GM12891 (cell line): ENCODE results near the gene DNAJC9. TPM values are rescaled to one million over a fixed set of nuclear protein-coding genes. Genes with fewer than 3 reads are reported as not detected.

Experiments
- DNase-seq: peaks from one replicate; pipeline ENCODE4 v3.0.0; 2011; ENCODE audit warnings: low spot score; ENCODE audit not compliant: insufficient read length
- FAIRE-seq: peaks from 2 replicates; lab custom pipeline; 2011; peaks lifted over from hg19 to GRCh38; lab: Jason Lieb, UNC
- PAX5 ChIP-seq: IDR thresholded peaks from 2 replicates; pipeline ENCODE4 v1.6.1; 2011; ENCODE audit warnings: low read length, moderate library complexity, mild to moderate bottlenecking; ENCODE audit not compliant: insufficient read depth, severe bottlenecking
- POLR2A ChIP-seq: IDR thresholded peaks from 2 replicates; pipeline ENCODE4 v1.6.1; 2011; ENCODE audit warnings: low read depth, low read length, control low read depth
- POLR2AphosphoS5 ChIP-seq: IDR thresholded peaks from 2 replicates; pipeline ENCODE4 v1.6.1; 2011; ENCODE audit warnings: low read depth, low read length, control low read depth
- POU2F2 ChIP-seq: IDR thresholded peaks from 2 replicates; pipeline ENCODE4 v1.6.1; 2011; ENCODE audit warnings: low read depth, mild to moderate bottlenecking, control low read depth, low read length, moderate library complexity
- SPI1 ChIP-seq: IDR thresholded peaks from 2 replicates; pipeline ENCODE4 v1.6.1; 2011; ENCODE audit warnings: low read depth, low read length, control low read depth
- TAF1 ChIP-seq: IDR thresholded peaks from 2 replicates; pipeline ENCODE4 v1.6.1; 2011; ENCODE audit warnings: low read depth, low read length, control low read depth
- polyA plus RNA-seq: library from polyadenylated mRNA; unstranded; fragments of >200 nt; gene quantifications from one replicate; pipeline ENCODE4 v1.2.1, GENCODE V29; 2012; ENCODE audit warnings: low read depth, missing spikeins, inconsistent platforms; ENCODE audit not compliant: missing spikeins

DNAJC9 gene, protein sequence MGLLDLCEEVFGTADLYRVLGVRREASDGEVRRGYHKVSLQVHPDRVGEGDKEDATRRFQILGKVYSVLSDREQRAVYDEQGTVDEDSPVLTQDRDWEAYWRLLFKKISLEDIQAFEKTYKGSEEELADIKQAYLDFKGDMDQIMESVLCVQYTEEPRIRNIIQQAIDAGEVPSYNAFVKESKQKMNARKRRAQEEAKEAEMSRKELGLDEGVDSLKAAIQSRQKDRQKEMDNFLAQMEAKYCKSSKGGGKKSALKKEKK
- polyA plus RNA-seq: 24.5 TPM

DNA sequence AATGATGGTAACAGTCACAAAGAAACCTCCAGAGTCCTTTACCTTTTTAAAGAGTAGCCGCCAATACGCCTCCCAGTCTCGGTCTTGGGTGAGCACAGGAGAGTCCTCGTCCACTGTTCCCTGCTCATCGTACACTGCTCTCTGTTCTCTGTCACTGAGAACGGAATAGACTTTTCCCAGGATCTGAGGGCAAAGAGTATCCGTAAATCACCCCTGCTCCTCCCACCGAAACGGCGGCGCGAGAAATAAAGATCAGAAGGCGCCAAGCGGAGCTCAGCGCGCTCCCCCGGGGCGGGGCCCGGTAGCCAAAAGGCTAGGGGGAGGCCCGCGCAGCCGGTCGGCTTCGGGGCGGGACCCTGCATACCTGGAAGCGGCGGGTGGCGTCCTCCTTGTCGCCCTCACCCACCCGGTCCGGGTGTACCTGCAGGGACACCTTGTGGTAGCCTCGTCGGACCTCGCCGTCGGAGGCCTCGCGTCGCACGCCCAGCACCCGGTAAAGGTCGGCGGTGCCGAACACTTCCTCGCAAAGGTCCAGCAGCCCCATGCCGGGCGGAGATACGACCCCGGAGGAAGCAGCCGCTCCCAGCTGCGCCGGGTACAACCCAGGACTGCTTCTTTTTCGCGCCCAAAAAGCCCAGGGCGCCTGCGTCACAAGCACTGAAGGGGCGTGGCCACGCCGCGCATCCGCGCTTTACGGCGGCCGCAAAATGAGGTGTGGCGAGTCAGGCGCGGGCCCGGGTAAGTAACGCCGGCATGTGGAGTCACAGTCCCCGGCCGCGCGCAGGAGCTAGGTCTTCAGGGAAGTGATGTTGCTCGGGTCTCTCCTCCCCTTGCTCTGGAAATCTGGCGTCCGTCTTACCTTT is at the start of gene DNAJC9:
DNAJC9 (minus strand) TSS at position 610 of the 863 bp plus-strand sequence; CDS start at position 544, 66 bp downstream.
- peak; percentile 96 for FAIRE-seq

GRCh38 chr10:73293461-73293860 is 46.4 kb upstream of the DNAJC9 start:
- DNase-seq (no peak), FAIRE-seq (no peak)
- TF ChIP-seq POU2F2 (no peak), PAX5 (no peak), SPI1 (no peak), POLR2A (no peak), POLR2AphosphoS5 (no peak), TAF1 (no peak)

More for the DNA sequence above, at the start of gene DNAJC9:
- TF ChIP-seq POLR2A: peak; percentile 95
- peak; percentile 81; the same call in 1 of the 2 replicates for TF ChIP-seq POU2F2
- peak; percentile 96 for TF ChIP-seq POLR2AphosphoS5
- peak; percentile 91 for TF ChIP-seq TAF1
- TF ChIP-seq PAX5: no peak
- TF ChIP-seq SPI1: no peak
- peak; percentile 76 for DNase-seq

- DNase-seq: no peak
- FAIRE-seq: no peak
- TF ChIP-seq POLR2A (no peak), POU2F2 (no peak), PAX5 (no peak), POLR2AphosphoS5 (no peak), SPI1 (no peak), TAF1 (no peak)
Observed at GRCh38 chr10:73289958-73290357, 42.9 kb upstream of the DNAJC9 start.

DNA sequence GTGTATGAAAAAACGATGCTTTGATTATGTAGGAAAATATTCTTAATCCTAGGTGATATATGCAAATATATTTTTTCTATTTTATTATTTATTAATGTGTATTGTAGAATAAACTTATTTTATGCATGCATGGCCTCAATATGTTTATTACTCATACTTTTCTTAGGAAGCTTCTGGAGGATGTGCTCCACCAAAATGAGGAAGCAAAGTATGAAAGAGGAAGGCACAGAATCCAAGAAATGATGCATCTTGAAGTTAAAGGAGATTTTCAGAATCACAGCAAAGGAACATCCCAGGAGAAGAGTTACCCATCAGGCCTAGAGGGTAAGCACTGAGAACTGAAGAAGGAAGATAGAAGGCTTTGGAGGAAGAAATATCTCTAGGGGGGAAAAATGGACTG is 40.4 kb upstream of the DNAJC9 start:
- DNase-seq: no peak

GRCh38 chr10:73281097-73281496 is 34.0 kb upstream of the DNAJC9 start:
- FAIRE-seq: no peak
- DNase-seq: no peak
- TF ChIP-seq POLR2A (no peak), TAF1 (no peak), POU2F2 (no peak), SPI1 (no peak), POLR2AphosphoS5 (no peak), PAX5 (no peak)

More for the DNA sequence above, 40.4 kb upstream of the DNAJC9 start:
- TF ChIP-seq POLR2A: no peak
- no peak for TF ChIP-seq POU2F2
- no peak for TF ChIP-seq PAX5
- no peak for TF ChIP-seq TAF1
- no peak for TF ChIP-seq POLR2AphosphoS5
- TF ChIP-seq SPI1: no peak
- FAIRE-seq: no peak

GRCh38 chr10:73264423-73264822 is 17.4 kb upstream of the DNAJC9 start:
- FAIRE-seq (no peak), DNase-seq (no peak)
- TF ChIP-seq TAF1: no peak

DNA sequence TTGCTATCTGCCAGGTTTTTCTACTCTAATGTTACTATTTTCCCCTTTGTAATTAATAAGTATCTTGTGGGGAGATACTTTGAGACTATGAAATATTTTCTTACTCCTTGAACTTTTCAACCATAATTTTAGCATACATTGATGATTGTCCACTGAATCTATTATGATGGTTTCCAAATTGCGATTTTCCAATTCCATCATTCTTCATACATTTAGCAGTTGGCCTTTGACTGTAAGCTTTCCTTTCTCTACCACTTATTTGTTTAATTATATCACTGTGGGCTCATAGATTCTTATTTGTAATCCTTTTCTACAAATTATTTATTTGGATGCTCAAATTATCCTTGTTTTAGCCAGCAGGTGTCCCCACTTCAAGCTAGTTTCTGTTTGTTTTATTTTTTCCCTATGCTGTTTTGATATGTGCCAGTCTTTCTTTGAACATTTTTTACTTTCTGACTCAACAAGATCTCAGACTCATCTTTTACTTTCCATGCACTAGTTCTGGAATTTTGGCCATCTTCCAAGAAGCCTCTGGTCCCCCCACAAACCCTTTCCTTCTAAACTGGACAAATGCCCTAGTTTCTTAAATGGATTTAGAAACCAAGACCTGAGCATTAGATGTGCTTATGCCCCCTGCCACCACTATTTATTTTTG is 16.8 kb upstream of the DNAJC9 start:
- DNase-seq (no peak), FAIRE-seq (no peak)
- no peak for TF ChIP-seq PAX5
- no peak for TF ChIP-seq POLR2AphosphoS5
- no peak for TF ChIP-seq POU2F2
- no peak for TF ChIP-seq TAF1
- no peak for TF ChIP-seq POLR2A
- TF ChIP-seq SPI1: no peak

DNA sequence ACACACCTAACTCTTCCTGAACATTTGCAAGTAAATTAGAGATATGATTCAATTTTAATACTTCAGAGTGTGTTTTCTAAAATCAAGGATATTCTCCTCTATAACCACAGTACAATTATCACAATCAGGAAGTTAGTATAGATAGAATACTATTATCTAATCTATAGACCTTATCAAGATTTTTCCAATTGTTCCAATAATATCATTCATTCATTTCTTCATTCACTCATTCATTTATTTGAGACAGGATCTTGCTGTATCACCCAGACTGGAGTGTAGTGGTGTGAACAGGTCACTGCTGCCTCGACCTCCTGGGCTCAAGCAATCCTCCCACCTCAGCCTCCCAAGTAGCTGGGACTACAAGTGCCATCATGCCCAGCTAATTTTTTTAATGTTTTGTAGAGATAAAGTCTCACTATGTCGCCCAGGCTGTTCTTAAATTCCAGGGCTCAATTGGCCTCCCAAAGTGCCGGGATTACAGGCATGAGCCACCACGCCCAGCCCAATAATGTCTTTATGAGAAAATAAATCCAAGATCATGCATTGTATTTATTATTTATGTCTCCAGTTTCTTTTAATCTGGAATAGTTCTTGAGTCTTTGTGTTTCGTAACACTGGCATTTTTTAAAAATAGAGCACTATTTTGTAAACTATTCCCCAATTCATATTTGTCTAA is 16.0 kb upstream of the DNAJC9 start:
- no peak for DNase-seq
- FAIRE-seq: no peak
- TF ChIP-seq SPI1: no peak
- no peak for TF ChIP-seq POLR2A
- TF ChIP-seq POU2F2: no peak
- no peak for TF ChIP-seq POLR2AphosphoS5
- TF ChIP-seq PAX5: no peak
- TF ChIP-seq TAF1: no peak

DNA sequence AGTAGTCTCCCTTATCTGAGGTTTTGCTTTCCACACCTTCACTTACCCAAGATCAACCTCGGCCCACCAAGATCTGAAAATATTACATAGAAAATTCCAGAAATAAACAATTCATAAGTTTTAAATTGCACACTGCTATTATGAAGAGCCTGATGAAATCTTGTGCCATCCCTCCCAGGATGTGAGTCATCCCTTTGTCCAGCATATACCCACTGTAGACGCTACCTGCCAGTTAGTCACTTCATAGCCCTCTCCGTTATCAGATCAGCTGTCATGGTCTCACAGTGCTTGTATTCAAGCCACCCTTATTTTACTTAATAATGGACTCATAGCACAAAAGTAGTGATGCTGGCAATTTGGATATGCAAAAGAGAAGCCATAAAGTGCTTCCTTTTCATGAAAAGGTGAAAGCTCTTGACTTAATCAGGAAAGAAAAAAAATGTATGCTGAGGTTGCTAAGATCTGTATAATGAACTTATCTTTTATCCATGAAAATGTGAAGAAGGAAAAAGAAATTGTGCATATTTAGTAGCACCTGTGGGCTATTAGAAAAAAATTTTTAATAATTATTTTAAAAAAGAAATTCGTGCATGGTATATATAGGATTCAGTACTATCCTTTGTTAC is 15.2 kb upstream of the DNAJC9 start:
- no peak for DNase-seq
- FAIRE-seq: no peak
- TF ChIP-seq POLR2AphosphoS5 (no peak), PAX5 (no peak), POU2F2 (no peak), TAF1 (no peak), SPI1 (no peak), POLR2A (no peak)
